Liver (tissue), 3 donors: ENCODE data around the gene PPP1R2.

ENCODE experiments used
- EGR1 ChIP-seq, 2 donors: IDR thresholded peaks; 2 replicates each; pipeline ENCODE4 v1.6.1; 2016 to 2018; ENCODE audit warnings: antibody characterized with exemption in 2 of 2, low read depth in 2 of 2
- GABPA ChIP-seq, 2 donors: IDR thresholded peaks in 1 of 2; conservative IDR thresholded peaks in 1 of 2; 2 replicates each; pipeline ENCODE4 v1.6.1; 2016; ENCODE audit warnings: antibody characterized with exemption in 2 of 2, mild to moderate bottlenecking in 1 of 2, moderate library complexity in 1 of 2
- RAD21 ChIP-seq, 2 donors: IDR thresholded peaks; 2 replicates each; pipeline ENCODE4 v1.6.1; 2016; ENCODE audit warnings: antibody characterized with exemption in 2 of 2, mild to moderate bottlenecking in 2 of 2
- TF ChIP-seq, protein P1 (sequence below): fragments of 150-350 bp; IDR thresholded peaks from 2 replicates; pipeline ENCODE4 v1.5.1; 2017; ENCODE audit warnings: improper control_type of control experiment, low read depth, low read length; ENCODE audit not compliant: missing input control
- TF ChIP-seq, protein P2 (sequence below): IDR thresholded peaks from 2 replicates; pipeline ENCODE4 v1.6.1; 2016; ENCODE audit warnings: antibody characterized with exemption
- donor health status: healthy.
- donor health status: healthy.

DNA sequence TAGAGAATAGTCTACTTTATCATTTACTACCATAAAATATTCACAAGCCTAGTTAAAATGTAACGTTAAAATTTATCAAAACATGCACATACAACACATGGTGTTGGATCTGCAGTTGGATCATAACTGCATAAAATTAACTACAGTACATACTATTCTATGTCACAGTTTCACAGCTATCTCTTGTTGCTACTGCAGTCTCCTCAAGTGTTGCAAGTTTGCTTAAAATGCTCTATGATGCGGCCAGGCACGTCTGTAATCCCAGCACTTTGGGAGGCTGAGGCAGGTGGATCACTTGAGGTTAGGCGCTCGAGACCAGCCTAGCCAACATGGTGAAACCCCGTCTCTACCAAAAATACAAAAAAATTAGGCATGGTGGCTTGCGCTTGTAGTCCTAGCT, 10.3 kb downstream of the PPP1R2 start:
- TF ChIP-seq, protein P1, sequence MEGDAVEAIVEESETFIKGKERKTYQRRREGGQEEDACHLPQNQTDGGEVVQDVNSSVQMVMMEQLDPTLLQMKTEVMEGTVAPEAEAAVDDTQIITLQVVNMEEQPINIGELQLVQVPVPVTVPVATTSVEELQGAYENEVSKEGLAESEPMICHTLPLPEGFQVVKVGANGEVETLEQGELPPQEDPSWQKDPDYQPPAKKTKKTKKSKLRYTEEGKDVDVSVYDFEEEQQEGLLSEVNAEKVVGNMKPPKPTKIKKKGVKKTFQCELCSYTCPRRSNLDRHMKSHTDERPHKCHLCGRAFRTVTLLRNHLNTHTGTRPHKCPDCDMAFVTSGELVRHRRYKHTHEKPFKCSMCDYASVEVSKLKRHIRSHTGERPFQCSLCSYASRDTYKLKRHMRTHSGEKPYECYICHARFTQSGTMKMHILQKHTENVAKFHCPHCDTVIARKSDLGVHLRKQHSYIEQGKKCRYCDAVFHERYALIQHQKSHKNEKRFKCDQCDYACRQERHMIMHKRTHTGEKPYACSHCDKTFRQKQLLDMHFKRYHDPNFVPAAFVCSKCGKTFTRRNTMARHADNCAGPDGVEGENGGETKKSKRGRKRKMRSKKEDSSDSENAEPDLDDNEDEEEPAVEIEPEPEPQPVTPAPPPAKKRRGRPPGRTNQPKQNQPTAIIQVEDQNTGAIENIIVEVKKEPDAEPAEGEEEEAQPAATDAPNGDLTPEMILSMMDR: no peak
- TF ChIP-seq, protein P2, sequence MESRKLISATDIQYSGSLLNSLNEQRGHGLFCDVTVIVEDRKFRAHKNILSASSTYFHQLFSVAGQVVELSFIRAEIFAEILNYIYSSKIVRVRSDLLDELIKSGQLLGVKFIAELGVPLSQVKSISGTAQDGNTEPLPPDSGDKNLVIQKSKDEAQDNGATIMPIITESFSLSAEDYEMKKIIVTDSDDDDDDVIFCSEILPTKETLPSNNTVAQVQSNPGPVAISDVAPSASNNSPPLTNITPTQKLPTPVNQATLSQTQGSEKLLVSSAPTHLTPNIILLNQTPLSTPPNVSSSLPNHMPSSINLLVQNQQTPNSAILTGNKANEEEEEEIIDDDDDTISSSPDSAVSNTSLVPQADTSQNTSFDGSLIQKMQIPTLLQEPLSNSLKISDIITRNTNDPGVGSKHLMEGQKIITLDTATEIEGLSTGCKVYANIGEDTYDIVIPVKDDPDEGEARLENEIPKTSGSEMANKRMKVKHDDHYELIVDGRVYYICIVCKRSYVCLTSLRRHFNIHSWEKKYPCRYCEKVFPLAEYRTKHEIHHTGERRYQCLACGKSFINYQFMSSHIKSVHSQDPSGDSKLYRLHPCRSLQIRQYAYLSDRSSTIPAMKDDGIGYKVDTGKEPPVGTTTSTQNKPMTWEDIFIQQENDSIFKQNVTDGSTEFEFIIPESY: no peak
- TF ChIP-seq EGR1 (IDR thresholded peaks at IDR 0.05; ENCODE audit: low read depth in 2 of 2) (no peak), RAD21 (IDR thresholded peaks at IDR 0.05) (no peak), GABPA (IDR thresholded peaks at IDR 0.05 in 1 of 2, conservative IDR thresholded peaks at IDR 0.05 in 1 of 2) (no peak)
